B cell (primary cell): ENCODE data around the gene RAD54L2.

ENCODE experiments used
- EZH2 ChIP-seq: IDR thresholded peaks from 2 replicates; pipeline ENCODE4 v1.6.1; 2012; ENCODE audit warnings: borderline replicate concordance, low read depth, mild to moderate bottlenecking, moderate library complexity, low read length; ENCODE audit not compliant: insufficient read depth, poor library complexity, severe bottlenecking
- TF ChIP-seq, protein P1 (sequence below): fragments of 200-600 bp; IDR thresholded peaks from one replicate; pipeline ENCODE4 v1.8.0; 2022; ENCODE audit warnings: antibody characterized with exemption, mild to moderate bottlenecking

DNA sequence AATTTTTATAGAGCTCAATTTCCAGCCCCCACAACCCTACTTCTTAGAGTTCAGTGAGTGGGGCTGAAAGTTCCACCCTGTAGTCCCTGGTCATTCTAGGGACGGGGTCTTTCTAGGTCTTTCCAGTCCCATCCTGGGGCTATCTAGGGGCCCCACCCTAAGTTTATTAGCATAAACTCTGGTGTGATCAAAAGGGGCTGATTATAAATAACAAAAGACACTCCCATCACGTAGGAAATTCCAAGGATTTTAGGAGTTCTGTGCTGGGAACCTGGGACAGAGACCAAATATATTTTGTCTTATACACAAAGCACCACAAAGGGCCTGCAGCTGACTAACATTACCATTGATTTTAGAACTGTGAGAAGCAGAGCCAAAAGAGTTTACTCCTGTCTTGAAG lies 41.9 kb downstream of the RAD54L2 start:
- TF ChIP-seq, protein P1, sequence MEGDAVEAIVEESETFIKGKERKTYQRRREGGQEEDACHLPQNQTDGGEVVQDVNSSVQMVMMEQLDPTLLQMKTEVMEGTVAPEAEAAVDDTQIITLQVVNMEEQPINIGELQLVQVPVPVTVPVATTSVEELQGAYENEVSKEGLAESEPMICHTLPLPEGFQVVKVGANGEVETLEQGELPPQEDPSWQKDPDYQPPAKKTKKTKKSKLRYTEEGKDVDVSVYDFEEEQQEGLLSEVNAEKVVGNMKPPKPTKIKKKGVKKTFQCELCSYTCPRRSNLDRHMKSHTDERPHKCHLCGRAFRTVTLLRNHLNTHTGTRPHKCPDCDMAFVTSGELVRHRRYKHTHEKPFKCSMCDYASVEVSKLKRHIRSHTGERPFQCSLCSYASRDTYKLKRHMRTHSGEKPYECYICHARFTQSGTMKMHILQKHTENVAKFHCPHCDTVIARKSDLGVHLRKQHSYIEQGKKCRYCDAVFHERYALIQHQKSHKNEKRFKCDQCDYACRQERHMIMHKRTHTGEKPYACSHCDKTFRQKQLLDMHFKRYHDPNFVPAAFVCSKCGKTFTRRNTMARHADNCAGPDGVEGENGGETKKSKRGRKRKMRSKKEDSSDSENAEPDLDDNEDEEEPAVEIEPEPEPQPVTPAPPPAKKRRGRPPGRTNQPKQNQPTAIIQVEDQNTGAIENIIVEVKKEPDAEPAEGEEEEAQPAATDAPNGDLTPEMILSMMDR = no peak
- TF ChIP-seq EZH2 = no peak
